Left lobe of liver (tissue), 2 donors: ENCODE results near the gene CAMKMT. TPM values are rescaled to one million over a fixed set of nuclear protein-coding genes. Genes with fewer than 3 reads are reported as not detected.

ENCODE experiments used
- ATAC-seq: fragments of 200-7000 bp; cut with Tn5 transposase; one replicate; pipeline ENCODE4 v1.9.1; 2020; ENCODE audit warnings: mild to moderate bottlenecking, moderate library complexity
- DNase-seq: peaks from one replicate; pipeline ENCODE4 v3.0.0-alpha.2; 2020; ENCODE audit warnings: low spot score
- total RNA-seq: library from RNA; stranded (reverse); gene quantifications from one replicate; pipeline ENCODE4 v1.2.1, GENCODE V29; 2021
- donor health status: DM: no; HTN: no; CAD: no; lungs with moderate emphysema.
- donor health status: DM: no; HTN: yes; CAD: no.

The CAMKMT gene
- total RNA-seq, 1 donor from 2014 or later, result 4.9 TPM

- DNase-seq, result no peak
- ATAC-seq, result no peak
Measured at GRCh38 chr2:44635725-44636124, 274.0 kb downstream of the CAMKMT start.

DNA sequence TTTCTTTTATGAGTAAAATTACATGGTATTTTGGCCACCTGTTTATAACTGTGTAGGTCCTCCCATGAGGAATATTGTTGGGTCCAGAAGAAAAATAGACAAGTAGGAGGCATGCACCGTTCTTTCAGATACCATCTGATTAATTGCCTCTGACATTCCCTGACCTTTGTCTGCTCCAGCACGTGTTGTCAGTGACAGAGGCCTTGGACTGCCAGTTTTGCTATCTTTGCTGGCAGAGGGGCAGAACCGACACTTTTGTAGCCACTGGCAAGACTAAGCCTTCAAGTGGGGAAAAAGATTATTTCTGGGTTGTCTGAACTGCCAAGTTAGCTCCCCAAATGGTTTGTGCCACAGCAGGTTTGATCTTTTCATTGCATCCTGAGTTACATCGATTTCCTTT, 276.9 kb downstream of the CAMKMT start:
- DNase-seq (peak; percentile 72), ATAC-seq (peak; percentile 98)

DNA sequence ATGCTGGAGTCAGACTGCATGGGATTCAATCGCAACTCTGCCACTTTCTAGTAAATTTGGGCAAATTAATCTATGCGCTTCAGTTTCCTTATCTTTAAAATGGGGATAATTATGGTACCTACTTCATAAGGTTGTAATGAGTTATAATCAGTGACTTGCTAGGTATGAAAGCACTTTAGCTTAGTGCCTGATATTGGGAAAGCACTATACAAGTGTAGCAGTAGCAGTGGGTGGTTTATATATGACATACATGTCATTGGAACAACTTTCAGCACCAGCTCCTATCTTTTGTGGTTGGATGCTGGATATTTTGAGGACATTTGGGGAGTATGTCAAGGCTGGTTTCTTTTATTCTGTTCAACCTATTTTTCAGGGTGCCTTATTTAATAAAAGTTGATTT, 277.7 kb downstream of the CAMKMT start:
- no peak for DNase-seq
- ATAC-seq, result no peak

- ATAC-seq, result no peak
Measured at GRCh38 chr2:44642123-44642857, 280.5 kb downstream of the CAMKMT start.

DNA sequence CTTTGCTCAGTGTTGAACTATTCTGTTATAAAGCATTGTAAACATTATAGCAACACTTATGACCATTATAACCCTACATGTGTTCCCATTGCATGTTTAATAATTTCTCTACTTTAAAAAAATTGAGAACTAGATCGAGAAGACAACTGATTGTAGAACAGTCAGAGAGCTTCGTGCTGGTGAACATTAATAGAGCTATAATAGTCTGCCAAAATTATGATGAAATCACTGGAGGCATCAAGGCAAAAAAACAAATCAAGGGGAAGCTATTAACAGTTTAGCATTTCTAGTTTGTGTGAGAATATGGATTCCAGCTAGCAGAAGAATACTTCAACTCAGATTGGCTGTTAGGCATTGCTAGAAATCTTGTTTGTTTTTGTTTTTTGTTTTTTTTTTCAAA, 284.2 kb downstream of the CAMKMT start:
- no peak for DNase-seq
- peak; percentile 90 for ATAC-seq

More at GRCh38 chr2:44642123-44642857, 280.5 kb downstream of the CAMKMT start:
- DNase-seq, result no peak

- DNase-seq (no peak), ATAC-seq (no peak)
Measured at GRCh38 chr2:44649381-44649780, 287.6 kb downstream of the CAMKMT start.

DNA sequence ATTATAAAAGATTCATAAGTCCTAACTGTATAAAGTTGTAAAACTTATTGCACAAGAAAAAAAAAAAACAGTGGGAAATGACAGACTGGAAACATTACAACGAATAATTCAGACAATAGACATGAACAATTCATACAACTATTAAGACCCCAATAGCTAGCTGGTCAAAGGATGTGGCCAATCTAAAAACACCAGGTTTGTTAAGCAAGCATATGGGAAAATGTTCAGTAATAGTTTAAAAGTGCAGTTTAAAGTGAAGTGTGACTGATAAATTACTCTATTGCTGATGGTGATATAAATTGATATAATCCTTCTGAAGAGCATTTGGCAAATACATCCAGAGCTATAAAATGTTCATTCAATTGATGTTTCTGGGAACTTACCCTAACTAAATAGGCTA, 289.0 kb downstream of the CAMKMT start:
- no peak for ATAC-seq
- no peak for DNase-seq

- no peak for ATAC-seq
- no peak for DNase-seq
Measured at GRCh38 chr2:44651974-44652373, 290.2 kb downstream of the CAMKMT start.

- ATAC-seq (no peak), DNase-seq (no peak)
Measured at GRCh38 chr2:44652701-44653100, 291.0 kb downstream of the CAMKMT start.

DNA sequence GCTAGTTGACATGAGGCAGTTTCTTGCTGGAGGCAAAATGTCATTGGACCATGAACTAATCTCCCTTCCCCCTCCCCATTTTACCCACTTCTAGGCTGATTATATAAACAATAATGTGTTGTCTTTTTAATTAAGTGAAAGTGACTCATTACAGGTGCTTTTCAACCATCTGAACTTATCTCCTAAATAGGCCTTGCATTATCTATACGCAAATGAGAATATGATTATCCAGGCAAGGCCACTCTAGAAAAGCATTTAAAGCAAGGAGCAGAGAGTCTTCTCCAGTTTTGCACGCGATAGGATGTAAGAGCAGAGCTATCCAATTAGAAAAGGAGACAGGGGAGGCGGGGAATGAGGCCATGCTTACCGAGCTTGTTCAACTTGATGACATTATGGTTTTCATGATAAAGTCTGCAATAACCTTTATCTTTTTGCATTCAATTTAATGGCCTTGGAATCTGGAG, 293.7 kb downstream of the CAMKMT start:
- no peak for DNase-seq
- no peak for ATAC-seq

- DNase-seq (no peak), ATAC-seq (no peak)
Measured at GRCh38 chr2:44656460-44656859, 294.7 kb downstream of the CAMKMT start.

GRCh38 chr2:44663471-44664073, 301.8 kb downstream of the CAMKMT start:
- ATAC-seq (no peak), DNase-seq (no peak)

DNA sequence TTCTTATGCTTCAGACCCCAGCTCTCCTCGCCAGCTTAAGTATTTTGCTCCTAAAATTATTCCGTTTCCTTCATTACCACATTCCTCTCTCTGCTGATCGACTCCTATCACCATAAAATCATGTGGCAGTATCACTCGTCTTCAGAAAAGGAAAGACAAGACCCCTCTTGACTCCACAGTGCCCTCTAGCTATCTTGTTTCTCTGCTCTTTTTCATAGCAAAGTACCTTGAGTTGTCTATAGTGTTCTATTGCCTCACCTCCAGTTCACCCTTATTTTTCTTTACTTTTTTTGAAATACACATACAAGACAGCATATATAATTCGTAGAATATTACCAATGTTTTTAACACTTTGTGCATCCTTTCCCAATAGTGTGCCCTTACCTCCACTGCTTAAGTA, 306.6 kb downstream of the CAMKMT start:
- ATAC-seq, result peak; percentile 72
- no peak for DNase-seq

- no peak for ATAC-seq
Measured at GRCh38 chr2:44671276-44671675, 309.5 kb downstream of the CAMKMT start.

GRCh38 chr2:44671916-44672315, 310.2 kb downstream of the CAMKMT start:
- DNase-seq (no peak), ATAC-seq (no peak)

More at GRCh38 chr2:44671276-44671675, 309.5 kb downstream of the CAMKMT start:
- DNase-seq, result no peak

- DNase-seq, result no peak
Measured at GRCh38 chr2:44672431-44672830, 310.7 kb downstream of the CAMKMT start.

GRCh38 chr2:44674473-44675284, 312.9 kb downstream of the CAMKMT start:
- no peak for ATAC-seq
- no peak for DNase-seq

More at GRCh38 chr2:44672431-44672830, 310.7 kb downstream of the CAMKMT start:
- ATAC-seq, result no peak

GRCh38 chr2:44676379-44676778, 314.6 kb downstream of the CAMKMT start:
- DNase-seq (no peak), ATAC-seq (no peak)

GRCh38 chr2:44679584-44679983, 317.8 kb downstream of the CAMKMT start:
- DNase-seq (no peak), ATAC-seq (no peak)

GRCh38 chr2:44679990-44680389, 318.2 kb downstream of the CAMKMT start:
- ATAC-seq (no peak), DNase-seq (no peak)

- DNase-seq (no peak), ATAC-seq (no peak)
Measured at GRCh38 chr2:44680424-44680971, 318.8 kb downstream of the CAMKMT start.
